ENCODE data around the gene PRKCB.

Gene PRKCB

DNA sequence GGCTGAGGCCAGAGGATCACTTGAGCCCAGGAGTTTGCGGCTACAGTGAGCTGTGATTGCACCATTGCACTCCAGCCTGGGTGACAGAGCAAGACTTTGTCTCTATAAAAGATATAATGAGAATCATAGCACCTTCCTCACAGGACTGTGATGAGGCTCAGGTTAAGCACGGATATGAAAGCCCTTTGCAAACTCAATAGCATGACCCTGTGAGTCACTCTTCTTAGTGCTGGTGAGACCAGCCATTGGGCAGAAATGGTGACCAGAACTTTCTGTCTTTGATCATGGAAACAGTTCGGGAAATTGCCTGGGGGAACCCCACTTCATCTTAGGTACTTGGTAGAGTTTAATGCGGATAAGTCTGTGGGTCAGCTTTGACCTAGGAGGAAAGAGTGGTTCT lies 144.2 kb downstream of the PRKCB start:
- no peaks in the 10 kb centered on the region for H3K4me1 ChIP-seq
- H3K4me2 ChIP-seq (ENCODE audit: low read length) = no peak overlapping the region
- TF ChIP-seq, protein P1, sequence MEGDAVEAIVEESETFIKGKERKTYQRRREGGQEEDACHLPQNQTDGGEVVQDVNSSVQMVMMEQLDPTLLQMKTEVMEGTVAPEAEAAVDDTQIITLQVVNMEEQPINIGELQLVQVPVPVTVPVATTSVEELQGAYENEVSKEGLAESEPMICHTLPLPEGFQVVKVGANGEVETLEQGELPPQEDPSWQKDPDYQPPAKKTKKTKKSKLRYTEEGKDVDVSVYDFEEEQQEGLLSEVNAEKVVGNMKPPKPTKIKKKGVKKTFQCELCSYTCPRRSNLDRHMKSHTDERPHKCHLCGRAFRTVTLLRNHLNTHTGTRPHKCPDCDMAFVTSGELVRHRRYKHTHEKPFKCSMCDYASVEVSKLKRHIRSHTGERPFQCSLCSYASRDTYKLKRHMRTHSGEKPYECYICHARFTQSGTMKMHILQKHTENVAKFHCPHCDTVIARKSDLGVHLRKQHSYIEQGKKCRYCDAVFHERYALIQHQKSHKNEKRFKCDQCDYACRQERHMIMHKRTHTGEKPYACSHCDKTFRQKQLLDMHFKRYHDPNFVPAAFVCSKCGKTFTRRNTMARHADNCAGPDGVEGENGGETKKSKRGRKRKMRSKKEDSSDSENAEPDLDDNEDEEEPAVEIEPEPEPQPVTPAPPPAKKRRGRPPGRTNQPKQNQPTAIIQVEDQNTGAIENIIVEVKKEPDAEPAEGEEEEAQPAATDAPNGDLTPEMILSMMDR (IDR thresholded peaks at IDR 0.05) = no peak
- no peak overlapping the region for H3K4me3 ChIP-seq (ENCODE audit: low read depth, low read length)
- no peaks in the 10 kb centered on the region for H3K27me3 ChIP-seq (ENCODE audit: control insufficient read depth, insufficient read depth, low read length)
- no peak overlapping the region for H3K9ac ChIP-seq
- no peaks in the 10 kb centered on the region for H3K79me2 ChIP-seq
- H2AFZ ChIP-seq = no peak overlapping the region
- H3K27ac ChIP-seq = no peak overlapping the region
- H3K9me3 ChIP-seq (ENCODE audit: control insufficient read depth, low read length) = no peaks in the 10 kb centered on the region
- H3K36me3 ChIP-seq (ENCODE audit: control insufficient read depth, insufficient read depth, low read length) = no peaks in the 10 kb centered on the region

DNA sequence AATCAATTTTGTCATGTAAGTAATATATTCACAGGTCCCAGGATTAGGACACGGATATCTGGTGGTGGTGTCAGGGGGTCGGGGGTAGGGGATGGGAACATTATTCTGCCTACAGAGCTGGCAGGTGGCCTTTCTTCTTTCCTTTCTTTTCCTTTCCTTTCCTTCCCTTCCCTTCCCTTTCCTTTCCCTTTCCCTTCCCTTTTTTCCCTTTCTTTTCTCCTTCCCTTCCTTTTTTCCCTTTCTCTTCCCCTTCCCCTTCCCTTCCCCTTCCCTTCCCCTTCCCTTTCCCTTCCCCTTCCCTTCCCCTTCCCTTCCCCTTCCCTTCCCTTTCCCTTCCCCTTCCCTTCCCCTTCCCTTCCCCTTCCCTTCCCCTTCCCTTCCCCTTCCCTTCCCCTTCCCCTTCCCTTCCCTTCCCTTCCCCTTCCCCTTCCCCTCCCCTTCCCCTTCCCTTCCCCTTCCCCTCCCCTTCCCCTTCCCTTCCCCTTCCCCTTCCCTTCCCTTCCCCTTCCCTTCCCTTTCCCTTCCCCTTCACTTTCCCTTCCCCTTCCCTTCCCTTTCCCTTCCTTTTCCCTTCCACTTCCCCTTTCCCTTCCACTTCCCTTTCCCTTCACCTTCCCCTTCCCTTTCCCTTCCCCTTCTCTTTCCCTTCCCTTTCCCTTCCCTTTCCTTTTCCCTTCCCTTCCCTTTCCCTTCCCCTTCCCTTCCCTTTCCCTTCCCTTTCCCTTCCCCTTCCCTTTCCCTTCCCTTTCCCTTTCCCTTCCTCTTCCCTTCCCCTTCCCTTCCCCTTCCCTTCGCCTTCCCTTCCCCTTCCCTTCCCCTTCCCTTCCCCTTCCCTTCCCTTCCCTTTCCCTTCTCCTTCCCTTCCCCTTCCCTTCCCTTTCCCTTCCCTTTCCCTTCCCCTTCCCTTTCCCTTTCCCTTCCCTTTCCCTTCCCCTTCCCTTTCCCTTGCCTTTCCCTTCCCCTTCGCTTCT lies 145.9 kb downstream of the PRKCB start:
- no peaks in the 10 kb centered on the region for H3K9me3 ChIP-seq (ENCODE audit: control insufficient read depth, low read length)
- no peak overlapping the region for H3K9ac ChIP-seq
- no peak overlapping the region for H3K4me3 ChIP-seq (ENCODE audit: low read depth, low read length)
- H2AFZ ChIP-seq = no peak overlapping the region
- TF ChIP-seq, protein P1 (IDR thresholded peaks at IDR 0.05) = no peak
- no peaks in the 10 kb centered on the region for H3K36me3 ChIP-seq (ENCODE audit: control insufficient read depth, insufficient read depth, low read length)
- no peaks in the 10 kb centered on the region for H3K79me2 ChIP-seq
- no peaks in the 10 kb centered on the region for H3K27me3 ChIP-seq (ENCODE audit: control insufficient read depth, insufficient read depth, low read length)
- H3K4me1 ChIP-seq = no peaks in the 10 kb centered on the region
- H3K27ac ChIP-seq = no peak overlapping the region
- no peak overlapping the region for H3K4me2 ChIP-seq (ENCODE audit: low read length)

DNA sequence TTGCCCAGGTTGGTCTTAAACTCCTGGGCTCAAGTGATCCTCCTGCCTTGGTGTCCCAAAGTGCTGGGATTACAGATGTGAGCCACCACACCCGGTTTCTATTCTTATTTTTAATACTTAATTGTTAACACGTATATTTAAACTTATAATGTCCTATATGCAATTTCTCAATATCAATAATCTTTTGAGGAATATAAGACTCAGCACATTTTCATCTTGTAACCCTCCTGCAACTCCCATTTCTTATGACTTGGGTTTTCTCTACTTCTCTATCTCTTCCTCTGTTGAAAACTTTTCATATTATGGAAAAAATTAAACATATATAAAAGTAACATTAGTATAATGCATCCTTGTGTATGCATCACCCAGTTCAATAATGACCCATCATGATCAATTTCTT lies 150.7 kb downstream of the PRKCB start:
- H3K79me2 ChIP-seq = no peaks in the 10 kb centered on the region
- H3K9ac ChIP-seq = no peak overlapping the region
- no peaks in the 10 kb centered on the region for H3K27me3 ChIP-seq (ENCODE audit: control insufficient read depth, insufficient read depth, low read length)
- TF ChIP-seq, protein P1 (IDR thresholded peaks at IDR 0.05) = no peak
- no peak overlapping the region for H3K27ac ChIP-seq
- H3K4me2 ChIP-seq (ENCODE audit: low read length) = no peak overlapping the region
- no peaks in the 10 kb centered on the region for H3K4me1 ChIP-seq
- H3K4me3 ChIP-seq (ENCODE audit: low read depth, low read length) = no peak overlapping the region
- H3K9me3 ChIP-seq (ENCODE audit: control insufficient read depth, low read length) = no peaks in the 10 kb centered on the region
- no peaks in the 10 kb centered on the region for H3K36me3 ChIP-seq (ENCODE audit: control insufficient read depth, insufficient read depth, low read length)
- H2AFZ ChIP-seq = no peak overlapping the region

DNA sequence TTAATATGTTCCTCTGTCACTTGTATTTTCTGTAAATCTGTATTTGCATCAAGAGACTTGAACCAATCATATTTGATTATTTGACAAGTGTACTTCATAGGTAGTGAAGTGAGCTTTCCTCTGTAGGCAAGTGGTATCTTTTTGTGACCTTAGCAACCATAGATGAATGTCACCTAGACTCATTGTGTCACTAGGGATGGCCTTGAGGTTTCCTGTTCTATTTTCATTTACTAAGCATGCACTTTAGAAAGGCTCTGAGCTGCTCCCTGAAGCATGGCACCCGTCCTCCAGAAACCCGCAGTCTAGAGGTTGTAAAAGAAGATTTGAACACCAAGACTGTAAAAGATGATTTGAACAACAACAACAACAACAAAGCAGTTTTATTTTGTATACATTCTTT lies 151.7 kb downstream of the PRKCB start:
- Histone ChIP-seq H3K4me2 (ENCODE audit: low read length) (no peak overlapping the region), H3K9me3 (ENCODE audit: control insufficient read depth, low read length) (no peaks in the 10 kb centered on the region), H3K4me1 (no peaks in the 10 kb centered on the region), H3K36me3 (ENCODE audit: control insufficient read depth, insufficient read depth, low read length) (no peaks in the 10 kb centered on the region), H2AFZ (no peak overlapping the region), H3K27ac (no peak overlapping the region), H3K9ac (no peak overlapping the region), H3K4me3 (ENCODE audit: low read depth, low read length) (no peak overlapping the region), H3K27me3 (ENCODE audit: control insufficient read depth, insufficient read depth, low read length) (no peaks in the 10 kb centered on the region), H3K79me2 (no peaks in the 10 kb centered on the region)
- TF ChIP-seq, protein P1 (IDR thresholded peaks at IDR 0.05) = no peak

DNA sequence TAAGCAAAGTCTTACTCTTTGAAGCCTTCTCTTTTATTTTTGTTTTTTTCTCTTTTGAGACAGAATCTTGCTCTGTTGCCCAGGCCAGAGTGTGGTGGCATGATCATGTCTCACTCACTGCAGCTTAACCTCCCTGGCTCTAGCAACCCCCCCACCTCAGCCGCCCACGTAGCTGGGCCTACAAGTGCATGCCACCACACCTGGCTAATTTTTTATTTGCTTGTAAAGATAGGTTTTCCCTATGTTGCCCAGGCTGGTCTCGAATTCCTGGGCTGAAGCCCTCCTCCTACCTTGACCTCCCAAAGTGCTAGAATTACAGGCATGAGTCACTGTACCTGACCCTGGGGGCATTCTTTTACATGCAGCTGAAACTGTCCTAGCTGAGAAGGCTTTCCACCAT lies 154.7 kb downstream of the PRKCB start:
- H3K27me3 ChIP-seq (ENCODE audit: control insufficient read depth, insufficient read depth, low read length) = no peaks in the 10 kb centered on the region
- TF ChIP-seq, protein P1 (IDR thresholded peaks at IDR 0.05) = no peak
- H3K79me2 ChIP-seq = no peaks in the 10 kb centered on the region
- no peaks in the 10 kb centered on the region for H3K9me3 ChIP-seq (ENCODE audit: control insufficient read depth, low read length)
- H3K27ac ChIP-seq = no peak overlapping the region
- H3K36me3 ChIP-seq (ENCODE audit: control insufficient read depth, insufficient read depth, low read length) = no peaks in the 10 kb centered on the region
- H3K4me1 ChIP-seq = no peaks in the 10 kb centered on the region
- H3K4me3 ChIP-seq (ENCODE audit: low read depth, low read length) = no peak overlapping the region
- H3K4me2 ChIP-seq (ENCODE audit: low read length) = no peak overlapping the region
- no peak overlapping the region for H2AFZ ChIP-seq
- no peak overlapping the region for H3K9ac ChIP-seq

Measured in parathyroid adenoma (tissue), 2 donors.